SKM-1 (cell line): Measurements from ENCODE around the gene TAMALIN.
A peak's percentile ranks its signal among the peaks of the same experiment; 100 is the strongest.

Experiments
- DNase-seq: peaks from one replicate; lab custom pipeline; 2025; ENCODE audit not compliant: unreplicated experiment; lab: John Stamatoyannopoulos, UW

TAMALIN gene

GRCh38 chr12:52013626-52014310 is 7.0 kb downstream of the TAMALIN start:
- DNase-seq: no peak

- DNase-seq: no peak
Observed at GRCh38 chr12:52014567-52015530, 8.1 kb downstream of the TAMALIN start.

- DNase-seq: no peak
Observed at GRCh38 chr12:52015532-52016041, 8.8 kb downstream of the TAMALIN start.

DNA sequence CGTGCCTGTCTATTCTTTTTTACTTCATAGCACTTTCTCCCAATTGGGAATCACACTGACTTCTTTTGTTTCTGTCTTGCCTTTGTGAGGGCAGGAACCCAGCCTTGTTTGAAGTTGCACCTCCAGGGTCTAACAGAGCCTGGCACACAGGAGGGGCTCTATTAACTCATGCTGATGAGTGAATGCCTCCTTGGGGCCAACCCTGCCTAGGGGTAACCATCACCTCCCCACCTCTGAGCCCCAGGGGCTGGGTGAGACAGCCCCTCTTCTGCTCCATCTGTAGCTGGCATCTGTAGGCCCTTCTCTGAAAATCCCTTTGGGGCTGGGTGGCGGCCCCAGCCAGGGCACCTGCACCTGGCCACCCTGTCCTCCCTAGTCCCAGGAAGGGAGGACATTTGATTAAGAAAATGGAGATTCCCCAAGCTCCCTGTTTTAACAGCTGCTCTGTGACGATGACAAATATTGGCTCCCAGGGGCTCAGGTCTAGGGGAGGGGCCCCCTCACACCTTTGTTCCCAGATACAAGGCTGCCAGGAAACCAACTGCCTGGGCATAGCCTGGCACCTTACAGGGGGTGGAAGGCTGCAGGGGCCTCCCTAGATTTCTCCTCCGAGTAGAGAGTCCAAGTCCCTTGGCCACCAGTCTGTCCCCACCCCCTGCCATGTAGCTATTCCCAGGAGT is 11.8 kb downstream of the TAMALIN start:
- DNase-seq: no peak

DNA sequence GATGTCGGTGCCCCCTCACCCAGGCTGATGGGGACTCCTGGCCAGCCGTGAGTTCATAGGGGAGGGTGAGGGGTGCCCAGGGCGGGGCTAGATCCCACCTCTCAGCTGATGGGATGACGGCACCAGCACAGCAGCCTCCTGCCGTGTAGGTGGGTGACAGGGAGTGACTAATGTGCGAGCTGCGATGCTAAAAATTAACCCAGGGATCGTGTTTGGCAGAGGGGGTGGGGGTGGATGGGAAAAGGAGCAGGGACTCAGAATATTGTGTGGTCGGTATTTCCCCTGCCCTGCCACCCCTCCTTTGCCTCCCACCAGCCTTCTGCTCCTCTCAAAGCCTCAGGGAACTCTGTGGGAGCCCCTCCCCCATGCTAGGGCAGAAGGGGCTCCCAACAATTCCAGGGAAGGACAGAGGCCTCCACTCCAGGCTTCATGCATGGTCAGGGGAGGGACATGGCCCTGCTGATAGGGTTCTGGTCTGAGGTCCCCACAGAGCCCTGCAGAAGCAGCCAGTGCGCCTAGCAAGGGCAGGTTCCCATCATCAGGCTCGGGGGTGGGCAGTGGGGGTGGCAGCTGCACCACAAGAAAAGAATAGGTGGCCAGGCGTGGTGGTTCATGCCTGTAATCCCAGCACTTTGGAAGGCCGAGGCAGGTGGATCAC is 12.5 kb downstream of the TAMALIN start:
- no peak for DNase-seq

- DNase-seq: no peak
Observed at GRCh38 chr12:52020539-52021336, 14.0 kb downstream of the TAMALIN start.

DNA sequence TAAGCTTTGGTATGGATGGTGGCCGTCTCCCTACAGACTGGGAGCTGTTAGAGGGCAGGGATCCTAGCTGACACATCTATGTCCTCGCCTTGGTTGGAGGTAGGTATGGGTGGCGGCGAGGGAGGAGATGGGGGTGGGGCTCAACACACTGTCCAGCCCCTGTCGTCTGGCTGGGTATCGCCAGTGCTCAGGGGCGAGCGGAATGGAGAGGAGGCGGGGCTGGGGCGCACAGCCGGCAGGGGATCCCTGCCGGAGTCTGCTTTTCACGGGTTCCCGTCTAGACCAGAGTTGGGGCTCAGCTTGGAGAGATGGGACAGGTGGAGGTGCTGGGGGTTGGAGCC is 16.1 kb downstream of the TAMALIN start:
- no peak for DNase-seq

DNA sequence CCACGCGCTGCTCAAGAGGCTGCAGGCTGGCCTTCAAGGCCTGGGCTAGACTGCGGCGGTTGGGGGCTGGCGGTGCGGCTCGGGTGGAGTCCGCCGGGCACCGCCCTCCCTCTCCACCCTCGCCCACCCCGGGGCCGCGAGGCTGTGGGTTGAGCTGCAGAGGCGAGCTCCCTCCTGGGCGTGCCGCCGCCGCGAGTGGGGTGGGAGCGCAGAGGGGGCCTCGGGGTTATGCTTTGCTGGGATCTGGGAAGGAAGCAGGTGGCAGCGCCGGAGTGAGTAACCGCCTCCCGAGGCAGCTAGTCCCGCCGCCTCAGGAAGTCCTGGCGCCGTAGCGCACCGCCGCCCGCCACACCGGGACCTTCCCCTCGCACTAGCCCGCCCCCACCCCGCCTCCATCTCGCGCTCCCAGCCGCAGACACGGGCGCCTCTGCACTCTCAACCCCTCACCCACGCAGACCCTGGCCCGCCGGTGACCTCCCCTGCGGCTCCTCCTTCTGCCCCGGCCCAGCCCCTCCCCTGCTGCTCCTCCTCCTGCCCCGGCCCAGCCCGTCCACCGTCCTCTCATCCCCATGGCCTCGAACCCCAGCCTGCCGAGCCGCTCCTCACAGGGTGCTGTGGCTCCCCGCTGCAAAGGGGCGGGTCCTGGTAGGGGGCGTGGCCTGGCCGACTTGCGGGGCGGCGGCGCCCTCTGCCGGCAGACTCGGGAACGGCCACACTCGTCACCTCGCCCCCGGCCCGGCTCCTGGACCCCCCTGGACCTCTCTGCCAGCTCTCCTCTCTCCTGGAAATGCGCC is 16.6 kb downstream of the TAMALIN start:
- no peak for DNase-seq

DNA sequence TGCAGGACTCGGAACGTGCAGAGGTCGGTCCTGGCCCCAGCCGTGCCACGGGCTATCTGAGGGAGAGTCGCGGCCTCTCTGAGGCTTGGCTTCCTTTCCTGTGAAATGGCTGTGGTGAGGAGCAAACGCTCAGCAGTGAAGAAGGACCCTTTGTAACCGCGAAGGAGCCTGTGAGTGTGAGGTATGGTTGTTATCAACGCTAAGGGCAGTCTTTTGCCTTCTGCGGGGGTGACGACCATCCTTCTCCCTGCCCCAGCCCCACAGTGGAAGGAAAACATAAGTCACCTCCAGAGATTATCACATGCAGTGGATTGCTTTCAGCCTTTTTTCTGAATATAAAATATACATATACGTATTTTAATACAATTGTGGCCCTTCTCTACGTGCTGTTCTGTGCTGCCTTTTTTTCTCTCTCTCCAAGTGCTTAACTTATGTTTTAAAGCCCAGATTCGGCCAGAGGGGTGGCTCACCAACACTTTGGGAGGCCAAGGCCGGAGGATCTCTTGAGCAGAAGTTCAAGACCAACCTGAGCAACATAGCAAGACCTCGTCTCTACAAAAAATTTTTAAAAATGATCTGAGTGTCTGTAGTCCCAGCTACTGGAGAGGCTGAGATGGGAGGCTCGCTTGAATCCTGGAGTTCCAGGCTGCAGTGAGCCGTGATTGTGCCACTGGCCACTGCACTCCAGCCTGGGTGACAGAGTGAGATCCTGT is 17.4 kb downstream of the TAMALIN start:
- DNase-seq: no peak

DNA sequence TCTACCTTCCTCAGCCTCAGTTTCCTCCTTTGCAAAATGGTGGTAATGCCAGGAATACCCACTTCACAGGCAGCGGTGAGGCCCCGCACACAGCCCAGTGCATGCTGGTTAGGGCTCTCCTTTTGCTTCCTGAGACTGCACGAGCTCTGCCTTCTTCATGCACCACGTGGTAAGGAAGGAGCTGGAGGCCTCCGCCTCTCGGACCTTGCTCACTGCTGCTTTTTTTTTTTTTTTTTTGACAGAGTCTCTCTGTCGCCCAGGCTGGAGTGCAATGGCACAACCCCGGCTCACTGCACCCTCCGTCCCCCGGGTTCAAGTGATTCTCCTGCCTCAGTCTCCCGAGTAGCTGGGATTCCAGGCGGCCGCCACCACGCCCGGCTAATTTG is 18.1 kb downstream of the TAMALIN start:
- DNase-seq: peak; percentile 19

- no peak for DNase-seq
Observed at GRCh38 chr12:52026263-52026662, 19.5 kb downstream of the TAMALIN start.

DNA sequence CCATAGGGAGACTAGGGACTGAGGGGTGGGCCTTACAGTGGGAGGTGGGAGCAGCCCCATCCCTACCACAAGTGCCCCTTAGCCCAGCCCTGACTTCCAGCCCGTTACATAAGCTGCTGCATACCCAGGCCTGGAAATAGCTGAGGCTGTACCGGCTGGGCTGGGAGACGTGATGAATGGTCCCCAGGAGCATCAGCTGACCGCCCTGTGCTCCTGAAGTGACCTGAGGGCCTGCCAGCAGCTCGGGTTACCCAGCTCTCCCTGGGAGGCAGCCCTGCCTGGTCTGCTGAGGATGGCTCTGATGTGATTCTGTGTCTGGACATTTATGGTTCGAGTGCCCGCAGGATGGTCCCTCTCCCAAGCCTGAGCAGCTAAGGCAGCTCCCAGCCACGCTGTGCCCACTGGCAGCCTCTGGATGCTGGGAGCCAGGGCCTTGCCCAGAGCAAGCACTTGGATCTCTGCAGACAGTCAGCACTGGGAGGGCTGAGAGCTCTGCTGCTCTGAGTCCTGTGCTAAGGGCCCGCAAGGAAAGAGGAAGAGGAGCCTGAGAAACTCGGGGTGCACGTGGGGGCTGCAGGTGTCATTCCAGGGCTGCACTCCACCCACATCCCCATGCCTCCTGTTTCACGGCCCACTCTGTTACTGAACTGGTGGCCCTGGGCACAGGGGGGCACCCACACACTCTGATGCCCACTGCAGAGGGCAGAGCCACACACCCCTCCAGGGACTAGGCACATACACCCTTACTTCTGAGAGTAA is 20.5 kb downstream of the TAMALIN start:
- DNase-seq: no peak

GRCh38 chr12:52029685-52030084 is 22.9 kb downstream of the TAMALIN start:
- DNase-seq: no peak

DNA sequence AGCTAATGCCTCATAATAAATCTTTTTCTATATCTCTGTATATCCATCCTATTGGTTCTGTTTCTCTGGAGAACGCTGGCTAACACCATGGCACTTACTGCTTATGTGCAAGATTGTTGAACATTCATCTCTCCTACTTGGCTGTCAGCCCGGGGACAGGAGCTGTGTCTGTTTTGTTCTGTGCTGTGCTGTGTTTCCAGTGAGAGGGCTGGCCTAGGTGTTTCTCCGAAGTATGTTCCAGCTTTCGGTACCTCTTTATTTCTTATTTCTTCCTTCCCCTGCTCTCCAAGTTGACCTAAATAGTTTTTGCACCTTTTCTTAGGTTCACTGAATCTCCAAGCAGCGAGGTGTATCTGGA is 25.7 kb downstream of the TAMALIN start:
- no peak for DNase-seq

GRCh38 chr12:52032804-52033445 is 26.2 kb downstream of the TAMALIN start:
- peak; percentile 33 for DNase-seq

DNA sequence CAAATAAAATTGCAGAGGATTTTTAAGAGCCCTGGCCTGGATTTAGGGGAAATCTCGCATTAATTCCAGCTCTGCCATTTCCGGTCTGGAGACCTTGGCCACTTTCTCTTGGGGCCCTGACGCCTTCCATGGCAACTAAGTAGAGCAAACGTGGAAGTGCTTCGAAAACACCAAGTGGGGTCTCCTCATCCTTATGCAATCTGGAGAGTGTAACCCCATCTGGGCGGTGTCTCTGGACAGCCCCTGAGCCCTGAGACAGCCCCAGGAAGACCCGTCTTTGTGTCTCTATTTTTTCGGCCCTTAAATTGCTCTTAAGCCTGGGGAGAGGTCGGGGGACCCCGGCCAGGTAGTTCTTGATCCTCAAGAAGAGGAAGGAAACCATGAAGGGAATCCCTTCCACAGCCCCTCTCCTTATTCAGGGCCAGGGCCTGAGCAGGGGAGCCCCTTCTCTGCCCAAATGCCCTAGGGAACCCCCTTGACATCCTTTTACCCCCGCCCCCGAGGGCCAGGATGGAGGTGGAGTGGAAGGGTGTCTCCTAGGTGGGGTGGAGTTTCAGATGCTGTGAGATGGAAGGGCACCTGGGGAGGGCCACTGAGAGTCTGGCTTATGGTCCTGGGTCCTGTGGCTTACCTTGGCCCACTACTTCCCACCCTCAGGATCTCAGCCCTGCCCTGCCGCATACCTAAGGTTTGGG is 26.8 kb downstream of the TAMALIN start:
- no peak for DNase-seq

DNA sequence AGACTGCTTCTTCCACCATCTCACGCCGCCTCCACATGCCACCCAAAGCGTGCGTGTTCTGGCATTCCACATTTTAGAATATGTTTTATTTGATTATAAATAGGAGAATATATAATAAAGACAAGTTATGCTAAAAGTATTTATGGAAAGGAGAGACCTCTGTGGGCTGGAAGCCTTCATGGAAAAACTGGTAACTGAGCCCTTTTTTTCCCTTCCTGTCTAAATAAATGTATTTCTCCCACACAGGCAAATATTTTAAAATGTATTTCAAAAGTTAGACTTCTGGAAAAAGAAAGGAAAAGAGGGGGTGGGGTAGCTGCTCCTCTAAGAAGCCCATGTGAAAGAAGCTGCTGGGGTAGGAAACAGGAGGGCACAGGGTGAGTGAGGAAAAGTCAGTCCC is 28.4 kb downstream of the TAMALIN start:
- no peak for DNase-seq
